HEK293 (cell line): ENCODE measurements around the gene HTT.

Experiments used
- CTCF ChIA-PET: fragments of 350-600 bp; formaldehyde crosslinking; extraction: SDS; loops from one replicate; lab custom pipeline; 2021; ENCODE audit warnings: antibody characterized with exemption; lab: Yijun Ruan, JAX
- POLR2A ChIA-PET: fragments of 300-600 bp; formaldehyde crosslinking; extraction: SDS; loops from one replicate; lab custom pipeline; 2020; ENCODE audit warnings: antibody characterized with exemption, inconsistent platforms; lab: Yijun Ruan, JAX
- H3K27ac ChIP-seq: fragments of 200-500 bp; sonication (Bioruptor generic); 2 replicates; pipeline ENCODE4 v1.5.1; 2014; ENCODE audit warnings: low read depth, low read length, control low read depth, inconsistent platforms; ENCODE audit errors: extremely low read depth
- H3K36me3 ChIP-seq, 2 experiments: fragments of 200-500 bp in 1 of 2; sonication (Bioruptor generic) in 1 of 2; 1 replicate in 1 of 2; 2 replicates in 1 of 2; pipeline ENCODE4 v1.5.1; 2014 to 2017; ENCODE audit warnings: inconsistent platforms in 2 of 2, low read length in 2 of 2; ENCODE audit not compliant: control insufficient read depth in 2 of 2, insufficient read depth in 1 of 2
- H3K4me1 ChIP-seq: fragments of 200-500 bp; sonication (Bioruptor generic); 2 replicates; pipeline ENCODE4 v1.5.1; 2014; ENCODE audit warnings: mild to moderate bottlenecking, low read length, inconsistent platforms; ENCODE audit not compliant: control insufficient read depth, insufficient read depth
- H3K4me3 ChIP-seq: 2 replicates; pipeline ENCODE4 v1.5.1; 2011; ENCODE audit warnings: low read depth, mild to moderate bottlenecking, control low read depth, low read length, moderate library complexity
- H3K9me3 ChIP-seq: fragments of 200-500 bp; sonication (Bioruptor generic); 2 replicates; pipeline ENCODE4 v1.5.1; 2014; ENCODE audit warnings: low read depth, low read length, inconsistent platforms; ENCODE audit not compliant: control insufficient read depth, insufficient read depth
- BCL11B ChIP-seq: fragments of 450-650 bp; formaldehyde crosslinking; IDR thresholded peaks from 2 replicates; pipeline ENCODE4 v1.5.1; 2016; ENCODE audit warnings: low read depth, missing biosample characterization, missing genetic modification characterization
- PRDM10 ChIP-seq: fragments of 450-650 bp; formaldehyde crosslinking; IDR thresholded peaks from 2 replicates; pipeline ENCODE4 v1.5.1; 2016; ENCODE audit warnings: missing biosample characterization, missing genetic modification characterization
- SALL2 ChIP-seq: fragments of 450-650 bp; formaldehyde crosslinking; IDR thresholded peaks from 2 replicates; pipeline ENCODE4 v1.5.0; 2017; ENCODE audit warnings: missing biosample characterization, mild to moderate bottlenecking, missing genetic modification characterization, borderline replicate concordance
- ZBTB1 ChIP-seq: fragments of 450-650 bp; formaldehyde crosslinking; IDR thresholded peaks from 2 replicates; pipeline ENCODE4 v1.5.1; 2016; ENCODE audit warnings: missing biosample characterization, missing genetic modification characterization
- ZBTB11 ChIP-seq: fragments of 450-650 bp; formaldehyde crosslinking; conservative IDR thresholded peaks from 2 replicates; pipeline ENCODE4 v1.5.1; 2016; ENCODE audit warnings: low read depth, missing biosample characterization, missing genetic modification characterization
- ZBTB21 ChIP-seq: fragments of 450-650 bp; formaldehyde crosslinking; IDR thresholded peaks from 2 replicates; pipeline ENCODE4 v1.5.1; 2017; ENCODE audit warnings: missing biosample characterization, missing genetic modification characterization
- ZBTB26 ChIP-seq: fragments of 450-650 bp; formaldehyde crosslinking; optimal IDR thresholded peaks from 2 replicates; pipeline ENCODE3; 2016; ENCODE audit warnings: missing biosample characterization, mild to moderate bottlenecking, missing genetic modification characterization
- ZBTB7A ChIP-seq: fragments of 450-650 bp; formaldehyde crosslinking; IDR thresholded peaks from 2 replicates; pipeline ENCODE4 v1.5.1; 2016; ENCODE audit warnings: low read depth, missing biosample characterization, missing genetic modification characterization
- ZBTB8A ChIP-seq: fragments of 450-650 bp; formaldehyde crosslinking; IDR thresholded peaks from 2 replicates; pipeline ENCODE4 v1.5.1; 2016; ENCODE audit warnings: missing biosample characterization, missing genetic modification characterization
- ZNF24 ChIP-seq: fragments of 450-650 bp; formaldehyde crosslinking; IDR thresholded peaks from 2 replicates; pipeline ENCODE4 v1.5.1; 2016; ENCODE audit warnings: missing biosample characterization, missing genetic modification characterization
- ZNF266 ChIP-seq: fragments of 450-650 bp; formaldehyde crosslinking; IDR thresholded peaks from 2 replicates; pipeline ENCODE4 v1.5.1; 2016; ENCODE audit warnings: missing biosample characterization, missing genetic modification characterization, low read depth
- ZNF280D ChIP-seq: fragments of 450-650 bp; formaldehyde crosslinking; IDR thresholded peaks from 2 replicates; pipeline ENCODE4 v1.5.1; 2016; ENCODE audit warnings: missing biosample characterization, missing genetic modification characterization
- ZNF394 ChIP-seq: fragments of 450-650 bp; formaldehyde crosslinking; IDR thresholded peaks from 2 replicates; pipeline ENCODE4 v1.5.1; 2016; ENCODE audit warnings: missing biosample characterization, missing genetic modification characterization, mild to moderate bottlenecking, moderate library complexity, borderline replicate concordance
- ZNF518A ChIP-seq: fragments of 450-650 bp; formaldehyde crosslinking; conservative IDR thresholded peaks from 2 replicates; pipeline ENCODE4 v1.5.1; 2016; ENCODE audit warnings: low read depth, missing biosample characterization, missing genetic modification characterization
- ZNF580 ChIP-seq: fragments of 450-650 bp; formaldehyde crosslinking; IDR thresholded peaks from 2 replicates; pipeline ENCODE4 v1.5.1; 2016; ENCODE audit warnings: missing biosample characterization, missing genetic modification characterization
- ZNF670 ChIP-seq: fragments of 450-650 bp; formaldehyde crosslinking; IDR thresholded peaks from 2 replicates; pipeline ENCODE4 v1.5.1; 2016; ENCODE audit warnings: missing biosample characterization, missing genetic modification characterization, low read depth
- ZNF777 ChIP-seq: fragments of 450-650 bp; formaldehyde crosslinking; IDR thresholded peaks from 2 replicates; pipeline ENCODE4 v1.5.1; 2017; ENCODE audit warnings: missing biosample characterization, missing genetic modification characterization, borderline replicate concordance
- ZNF830 ChIP-seq: fragments of 450-650 bp; IDR thresholded peaks from 2 replicates; pipeline ENCODE4 v1.5.0; 2018; ENCODE audit warnings: missing biosample characterization, missing genetic modification characterization, low read depth, mild to moderate bottlenecking, moderate library complexity
- ZSCAN4 ChIP-seq: fragments of 450-650 bp; formaldehyde crosslinking; IDR thresholded peaks from 2 replicates; pipeline ENCODE4 v1.5.1; 2017; ENCODE audit warnings: missing biosample characterization, missing genetic modification characterization

The HTT gene

GRCh38 chr4:3205995-3206394, 131.5 kb downstream of the HTT start:
- Histone ChIP-seq H3K4me3 (no peak overlapping the region), H3K36me3 (peaks cover 0 to 59% of the 10 kb centered on the region in 2 experiments; a peak in 1 of 3 replicates), H3K4me1 (no peaks in the 10 kb centered on the region), H3K27ac (no peak overlapping the region), H3K9me3 (no peaks in the 10 kb centered on the region)
- ChIA-PET CTCF (interaction anchor here (0.6 kb wide), 1 partner anchor 28 kb away, joined by 4 read pairs; no protein-coding TSS in a partner anchor), POLR2A (no interaction called here)
- TF ChIP-seq ZNF580 (tag by site-specific recombination) (no peak), ZNF777 (tag by site-specific recombination) (no peak), ZBTB21 (tag by site-specific recombination) (no peak), ZBTB11 (tag by site-specific recombination) (no peak), ZNF266 (tag by site-specific recombination) (no peak), ZNF280D (no peak), PRDM10 (no peak), BCL11B (no peak), ZBTB26 (tag by site-specific recombination) (no peak), ZSCAN4 (tag by site-specific recombination) (no peak), ZBTB7A (tag by site-specific recombination) (no peak), ZNF670 (tag by site-specific recombination) (no peak), ZNF518A (tag by site-specific recombination) (no peak), ZNF24 (tag by site-specific recombination) (no peak), ZNF394 (tag by site-specific recombination) (no peak), ZBTB8A (tag by site-specific recombination) (no peak), ZNF830 (no peak), ZBTB1 (tag by site-specific recombination) (no peak), SALL2 (tag by site-specific recombination) (no peak)
